K562 (cell line): ENCODE results near the gene METTL25B. TPM values are rescaled to one million over a fixed set of nuclear protein-coding genes. Genes with fewer than 3 reads are reported as not detected.
"Not testable (repeated sequence)": the region's sequence is repeated elsewhere in the genome, so short reads cannot be mapped to it uniquely, and the experiment has no call there.

ENCODE experiments used
- ATAC-seq: fragments of 200-7000 bp; cut with Tn5 transposase; 3 replicates; pipeline ENCODE4 v1.9.1; 2020; ENCODE audit warnings: moderate library complexity
- BruUV-seq: library from RNA; stranded (reverse); fragments of 400-500 nt; replicated peaks from 2 replicates; lab custom pipeline; 2021; lab: Mats Ljungman, UMichigan
- CTCF ChIA-PET: fragments of 300-600 bp; formaldehyde crosslinking; extraction: SDS; loops from one replicate; lab custom pipeline; 2021; ENCODE audit warnings: low intra/inter-chr PET ratio; lab: Yijun Ruan, JAX
- POLR2A ChIA-PET: fragments of 300-600, 350-650 bp; sonication (Branson Sonifier 250); formaldehyde crosslinking; extraction: SDS; loops from one replicate; lab custom pipeline; 2021; ENCODE audit warnings: antibody characterized with exemption, inconsistent platforms; lab: Yijun Ruan, JAX
- DNase-seq, 4 experiments: peaks; one replicate each; pipeline versions ENCODE4 v3.0.0 to v3.0.0-alpha.2; 2011 to 2018; ENCODE audit warnings: low spot score in 3 of 4, mixed read lengths in 3 of 4; ENCODE audit errors: extremely low read depth in 1 of 4
- FAIRE-seq: peaks from 2 replicates; lab custom pipeline; 2011; peaks lifted over from hg19 to GRCh38; lab: Jason Lieb, UNC
- H2AFZ ChIP-seq: 2 replicates; pipeline ENCODE4 v1.6.0; 2011; ENCODE audit warnings: low read depth, low read length, control low read depth, inconsistent platforms
- H3K27ac ChIP-seq: fragments of 200-600 bp; 3 replicates; pipeline ENCODE4 v1.8.0; 2011; ENCODE audit warnings: low read depth, mild to moderate bottlenecking, control low read depth, inconsistent platforms, low read length, moderate library complexity, mixed read lengths; ENCODE audit errors: extremely low read depth
- H3K27me3 ChIP-seq, 2 experiments: fragments of 300-600 bp in 1 of 2; 2 replicates in 1 of 2; 3 replicates in 1 of 2; pipeline versions ENCODE4 v1.6.0 to v1.8.0; 2011; ENCODE audit warnings: inconsistent platforms in 2 of 2, low read length in 2 of 2, mild to moderate bottlenecking in 1 of 2, mixed read lengths in 1 of 2, moderate library complexity in 1 of 2; ENCODE audit not compliant: control insufficient read depth in 2 of 2, insufficient read depth in 2 of 2
- H3K36me3 ChIP-seq: fragments of 300-600 bp; 3 replicates; pipeline ENCODE4 v1.8.0; 2011; ENCODE audit warnings: mild to moderate bottlenecking, low read length, inconsistent platforms; ENCODE audit not compliant: control insufficient read depth, insufficient read depth
- H3K4me1 ChIP-seq, 2 experiments: fragments of 200-600 bp in 1 of 2; replicated peaks in 1 of 2; 2 replicates in 1 of 2; 3 replicates in 1 of 2; pipeline versions ENCODE4 v1.5.1 to v1.8.0; 2011; ENCODE audit warnings: inconsistent platforms in 2 of 2, low read length in 2 of 2, mild to moderate bottlenecking in 1 of 2, mixed read lengths in 1 of 2, moderate library complexity in 1 of 2; ENCODE audit not compliant: control insufficient read depth in 2 of 2, insufficient read depth in 2 of 2
- H3K4me2 ChIP-seq: 2 replicates; pipeline ENCODE4 v1.6.1; 2011; ENCODE audit warnings: low read length, control low read depth, inconsistent platforms, mixed read lengths; ENCODE audit not compliant: insufficient read depth
- H3K4me3 ChIP-seq: fragments of 200-600 bp; sonication (generic), shearing (Covaris generic); 2 replicates; pipeline ENCODE4 v1.5.1; 2016; ENCODE audit warnings: control low read depth, inconsistent platforms
- H3K79me2 ChIP-seq: fragments of 200-600 bp; 3 replicates; pipeline ENCODE4 v1.8.0; 2011; ENCODE audit warnings: low read length, inconsistent platforms; ENCODE audit not compliant: control insufficient read depth, insufficient read depth
- H3K9ac ChIP-seq, 2 experiments: 2 replicates each; pipeline versions ENCODE4 v1.6.0 to v1.6.1; 2011; ENCODE audit warnings: low read depth in 2 of 2, low read length in 2 of 2, control low read depth in 1 of 2, inconsistent platforms in 1 of 2, mild to moderate bottlenecking in 1 of 2, mixed read lengths in 1 of 2; ENCODE audit not compliant: insufficient read depth in 1 of 2
- H3K9me1 ChIP-seq: one replicate; pipeline ENCODE4 v1.6.0; 2011; ENCODE audit warnings: inconsistent platforms, mild to moderate bottlenecking, low read length, moderate library complexity; ENCODE audit not compliant: control insufficient read depth, insufficient read depth
- H3K9me3 ChIP-seq: replicated peaks from 2 replicates; pipeline ENCODE4 v1.5.1; 2011; ENCODE audit warnings: low read depth, low read length, inconsistent platforms; ENCODE audit not compliant: control insufficient read depth, insufficient read depth
- H4K20me1 ChIP-seq: replicated peaks from 2 replicates; pipeline ENCODE4 v1.6.1; 2011; ENCODE audit warnings: low read length, inconsistent platforms, mixed read lengths; ENCODE audit not compliant: control insufficient read depth, insufficient read depth
- MTA2 ChIP-seq: fragments of 450-650 bp; IDR thresholded peaks from 2 replicates; pipeline ENCODE4 v1.6.1; 2016; ENCODE audit warnings: low read depth
- ZNF512 ChIP-seq: IDR thresholded peaks from 2 replicates; pipeline ENCODE4 v1.6.1; 2016; ENCODE audit warnings: missing genetic modification characterization, missing compliant biosample characterization
- WGBS: fragments of 100-300 bp; shearing (Covaris generic); methylation state at CpG from one replicate; pipeline ENCODE4 v1.1.6; 2016; ENCODE audit warnings: low coverage, mixed read lengths; ENCODE audit not compliant: insufficient coverage; ENCODE audit errors: missing lambda C conversion rate; 5-methylcytosine and 5-hydroxymethylcytosine counted together
- in situ Hi-C: fragments of 300-500 bp; cut with MboI; formaldehyde crosslinking; loops from 4 replicates; pipeline ENCODE4 v1.15.0; 2018; ENCODE audit warnings: inconsistent platforms, mixed read lengths
- intact Hi-C: fragments of 100-400 bp; cut with micrococcal nuclease; formaldehyde crosslinking; loops from 2 replicates; pipeline ENCODE4 v1.14.2; 2022
- polyA plus RNA-seq, 8 experiments: library from polyadenylated mRNA; depleted of rRNA in 4 of 8; stranded (reverse) in 5 of 8; unstranded in 3 of 8; fragments of >200 nt; fragmentation: Nextera tagmentation in 2 of 8; fragmentation: Illumina TruSeq in 1 of 8; extraction: Ambion mirVana in 2 of 8; extraction: Trizol in 1 of 8; gene quantifications; 2 replicates each; pipeline versions ENCODE4 v1.2.1 to v1.2.3, GENCODE V29; 2011 to 2014; ENCODE audit warnings: inconsistent platforms in 1 of 8, missing spikeins in 1 of 8
- total RNA-seq, 7 experiments: library from RNA; depleted of rRNA in 6 of 7; stranded (reverse); fragments of >200 nt in 6 of 7; fragmentation: Illumina TruSeq in 2 of 7; extraction: Trizol in 2 of 7; gene quantifications; 2 replicates each; pipeline versions ENCODE4 v1.2.1 to v1.2.3, GENCODE V29; 2011 to 2021; ENCODE audit warnings: low replicate concordance in 1 of 7

Gene METTL25B
- total and polyA plus RNA-seq, 9 of the 15 experiments (the other 6 are each of a cell fraction or from before 2014, with no cell fraction given): 7.7 to 48.3 (median 33.1) TPM

- in situ Hi-C loops: loop anchor here (5.0 kb wide), 1 partner anchor 38 kb away; the partner anchor contains the start of genes ISG20L2 and METTL25B
- H3K9ac ChIP-seq, H3K27ac ChIP-seq, ATAC-seq, H3K27me3 ChIP-seq, H3K4me3 ChIP-seq: not testable (repeated sequence)
- peaks cover 41% of the 10 kb centered on the region for H3K79me2 ChIP-seq
- TF ChIP-seq MTA2: 0 out of 2 replicates have a peak, but pooled peaks have one; percentile 7
- peak; percentile 61; the same call in 1 of the 2 replicates for TF ChIP-seq ZNF512 (tag)
- TF ChIP-seq, all 486 proteins: peak for 2; not testable (repeated sequence) for 484
- FAIRE-seq, CTCF ChIA-PET, intact Hi-C loops, H2AFZ ChIP-seq, BruUV-seq, DNase-seq, H3K9me3 ChIP-seq, H3K9me1 ChIP-seq, H4K20me1 ChIP-seq, H3K4me2 ChIP-seq, H3K36me3 ChIP-seq: not testable (repeated sequence)
- POLR2A ChIA-PET: interaction anchor here (3.2 kb wide), 1 partner anchor 8 kb away, joined by 27 read pairs; no protein-coding TSS in a partner anchor
- peaks cover 17 to 19% of the 10 kb centered on the region in 2 experiments; a peak in 4 of 5 replicates for H3K4me1 ChIP-seq
- WGBS: 89% methylated on average over 8 of the region's 15 CpGs
Measured at GRCh38 chr1:156765136-156765535, 36.9 kb downstream of the METTL25B start.
